Osteoblast (primary cell): ENCODE results near the gene VWA1. TPM values are rescaled to one million over a fixed set of nuclear protein-coding genes. Genes with fewer than 3 reads are reported as not detected.
A peak's percentile ranks its signal among the peaks of the same experiment; 100 is the strongest.

Experiments
- DNase-seq: peaks from one replicate; pipeline ENCODE4 v3.0.0; 2011; ENCODE audit warnings: low spot score, mixed read lengths; ENCODE audit not compliant: insufficient read length; ENCODE audit errors: missing footprints
- H2AFZ ChIP-seq: 2 replicates; pipeline ENCODE4 v1.6.0; 2011; ENCODE audit warnings: mild to moderate bottlenecking, low read length
- H3K27ac ChIP-seq: 2 replicates; pipeline ENCODE4 v1.5.1; 2011; ENCODE audit warnings: mild to moderate bottlenecking, low read depth, low read length, moderate library complexity
- H3K27me3 ChIP-seq: 2 replicates; pipeline ENCODE4 v1.6.0; 2012; ENCODE audit warnings: mild to moderate bottlenecking, control low read depth, inconsistent platforms, low read length, moderate library complexity; ENCODE audit not compliant: insufficient read depth
- H3K36me3 ChIP-seq: 2 replicates; pipeline ENCODE4 v1.5.1; 2011; ENCODE audit warnings: mild to moderate bottlenecking, low read length, control low read depth, moderate library complexity; ENCODE audit not compliant: insufficient read depth
- H3K4me1 ChIP-seq: 2 replicates; pipeline ENCODE4 v1.5.1; 2011; ENCODE audit warnings: mild to moderate bottlenecking, low read length, control low read depth, moderate library complexity; ENCODE audit not compliant: insufficient read depth
- H3K4me2 ChIP-seq: 2 replicates; pipeline ENCODE4 v1.6.0; 2011; ENCODE audit warnings: mild to moderate bottlenecking, low read length; ENCODE audit not compliant: insufficient read depth
- H3K4me3 ChIP-seq: fragments of 200-600 bp; sonication (generic); 3 replicates; pipeline ENCODE4 v1.5.1; 2012; ENCODE audit warnings: mild to moderate bottlenecking, low read length, inconsistent platforms; ENCODE audit not compliant: insufficient read depth
- H3K79me2 ChIP-seq: 2 replicates; pipeline ENCODE4 v1.6.0; 2012; ENCODE audit warnings: mild to moderate bottlenecking, low read length, control low read depth, inconsistent platforms; ENCODE audit not compliant: insufficient read depth
- H3K9me3 ChIP-seq: 2 replicates; pipeline ENCODE4 v1.5.1; 2011; ENCODE audit warnings: low read depth, low read length, control low read depth
- H4K20me1 ChIP-seq: 2 replicates; pipeline ENCODE4 v1.6.0; 2012; ENCODE audit warnings: mild to moderate bottlenecking, low read length, control low read depth; ENCODE audit not compliant: insufficient read depth
- CTCF ChIP-seq: IDR thresholded peaks from 2 replicates; pipeline ENCODE4 v1.5.1; 2011; ENCODE audit warnings: mild to moderate bottlenecking, low read depth, low read length, moderate library complexity; ENCODE audit errors: extremely low read depth
- total RNA-seq: library from RNA; depleted of rRNA; stranded (reverse); fragments of >200 nt; gene quantifications from 2 replicates; pipeline ENCODE4 v1.2.3, GENCODE V29; 2012

The VWA1 gene
- total RNA-seq, 1 donor, result 4.3 TPM

GRCh38 chr1:1490633-1491230, 55.2 kb downstream of the VWA1 start:
- Histone ChIP-seq H3K36me3 (peaks cover 52% of the 10 kb centered on the region), H4K20me1 (no peaks in the 10 kb centered on the region), H3K27ac (no peak overlapping the region), H3K27me3 (no peaks in the 10 kb centered on the region), H2AFZ (no peak overlapping the region), H3K4me2 (no peak overlapping the region), H3K4me3 (no peak overlapping the region), H3K4me1 (no peaks in the 10 kb centered on the region), H3K79me2 (peaks cover 3% of the 10 kb centered on the region), H3K9me3 (peaks cover 2% of the 10 kb centered on the region)
- peak; percentile 84 for DNase-seq
- no peak for TF ChIP-seq CTCF

- Histone ChIP-seq H3K36me3 (peaks cover 48% of the 10 kb centered on the region), H4K20me1 (no peaks in the 10 kb centered on the region), H3K79me2 (peaks cover 3% of the 10 kb centered on the region), H3K27ac (no peak overlapping the region), H3K27me3 (no peaks in the 10 kb centered on the region), H3K4me1 (no peaks in the 10 kb centered on the region), H3K4me2 (no peak overlapping the region), H3K9me3 (peaks cover 2% of the 10 kb centered on the region), H2AFZ (no peak overlapping the region), H3K4me3 (no peak overlapping the region)
- no peak for DNase-seq
- no peak for TF ChIP-seq CTCF
Measured at GRCh38 chr1:1491601-1492000, 56.1 kb downstream of the VWA1 start.

Other genes with a start within 250 kb of the VWA1 start
- gene TNFRSF18, start 229.1 kb upstream of the VWA1 start, total RNA-seq, result 0.29 TPM in 1 of 2 replicates, not detected in the other
- gene TNFRSF4, start 221.5 kb upstream of the VWA1 start, total RNA-seq, result under 0.01 TPM in 1 of 2 replicates, not detected in the other
- gene SDF4, start 203.7 kb upstream of the VWA1 start, total RNA-seq, result 136 and 151 TPM in 2 replicates
- 26.5 and 29.7 TPM in 2 replicates for gene B3GALT6, start 203.5 kb upstream of the VWA1 start, total RNA-seq
- gene C1QTNF12, start 189.0 kb upstream of the VWA1 start, total RNA-seq, result 0.36 and 0.59 TPM in 2 replicates
- gene UBE2J2, start 161.8 kb upstream of the VWA1 start, total RNA-seq, result 31.2 and 32.6 TPM in 2 replicates
- 0.59 and 1.1 TPM in 2 replicates for gene SCNN1D, start 155.3 kb upstream of the VWA1 start, total RNA-seq
- gene ACAP3, start 127.8 kb upstream of the VWA1 start, total RNA-seq, result 31.2 and 46.7 TPM in 2 replicates
- 19.4 and 29.3 TPM in 2 replicates for gene PUSL1, start 127.1 kb upstream of the VWA1 start, total RNA-seq
- 53.3 and 59.7 TPM in 2 replicates for gene INTS11, start 111.0 kb upstream of the VWA1 start, total RNA-seq
- 12.7 and 13.8 TPM in 2 replicates for gene CPTP, start 110.9 kb upstream of the VWA1 start, total RNA-seq
- under 0.01 TPM in 2 replicates for gene TAS1R3, start 104.4 kb upstream of the VWA1 start, total RNA-seq
- gene DVL1, start 86.3 kb upstream of the VWA1 start, total RNA-seq, result 73.5 and 81.9 TPM in 2 replicates
- gene MXRA8, start 77.1 kb upstream of the VWA1 start, total RNA-seq, result 689 and 735 TPM in 2 replicates
- gene AURKAIP1, start 60.5 kb upstream of the VWA1 start, total RNA-seq, result 64.8 and 74.6 TPM in 2 replicates
- gene CCNL2, start 36.4 kb upstream of the VWA1 start, total RNA-seq, result 138 and 139 TPM in 2 replicates
- gene MRPL20, start 28.4 kb upstream of the VWA1 start, total RNA-seq, result 53.9 and 58.9 TPM in 2 replicates
- gene ANKRD65, start 14.4 kb upstream of the VWA1 start, total RNA-seq, result 1.2 and 1.8 TPM in 2 replicates
- gene ATAD3C, start 14.0 kb downstream of the VWA1 start, total RNA-seq, result under 0.01 and 0.59 TPM in 2 replicates
- gene ATAD3B, start 36.1 kb downstream of the VWA1 start, total RNA-seq, result 10.6 and 14.5 TPM in 2 replicates
- gene ATAD3A, start 76.5 kb downstream of the VWA1 start, total RNA-seq, result 18.6 and 19.9 TPM in 2 replicates
- 1.8 and 2.7 TPM in 2 replicates for gene TMEM240, start 104.9 kb downstream of the VWA1 start, total RNA-seq
- gene SSU72, start 139.2 kb downstream of the VWA1 start, total RNA-seq, result 67.2 and 73.1 TPM in 2 replicates
- gene FNDC10, start 164.4 kb downstream of the VWA1 start, total RNA-seq, result 2.1 and 2.5 TPM in 2 replicates
- gene MIB2, start 179.8 kb downstream of the VWA1 start, total RNA-seq, result 74.0 and 80.7 TPM in 2 replicates
- 0.59 and 1.1 TPM in 2 replicates for gene MMP23B, start 196.5 kb downstream of the VWA1 start, total RNA-seq
- 5.3 and 5.8 TPM in 2 replicates for gene CDK11B, start 223.3 kb downstream of the VWA1 start, total RNA-seq